ENCODE measurements around the gene ST3GAL6.
A peak's percentile ranks its signal among the peaks of the same experiment; 100 is the strongest.

The ST3GAL6 gene

GRCh38 chr3:98763076-98763475 lies at the start of gene ST3GAL6:
ST3GAL6 (plus strand) TSS chr3:98763340; CDS start chr3:98768441, 5,101 bp downstream.
- no peak for DNase-seq

DNA sequence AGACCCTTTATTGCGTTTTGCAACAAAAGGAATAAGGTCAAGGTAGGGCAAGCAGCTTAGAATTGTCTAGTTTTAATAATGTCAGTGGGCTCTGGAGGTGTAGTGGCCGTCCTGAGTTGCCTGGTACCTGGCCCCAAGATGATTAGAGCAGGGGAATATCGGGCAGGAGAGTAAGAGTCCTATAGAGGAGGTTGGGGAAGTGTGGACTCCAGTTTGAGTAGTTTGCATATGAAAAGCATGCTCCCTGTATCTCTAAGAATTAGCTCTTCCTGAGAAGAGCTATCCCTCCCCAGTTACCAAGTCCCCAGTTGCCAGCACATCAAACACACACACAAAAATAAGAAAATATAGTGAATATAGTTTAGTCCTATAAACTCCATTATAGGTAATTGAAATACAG lies 49.2 kb upstream of the ST3GAL6 start:
- DNase-seq = no peak

- no peak for DNase-seq
These were observed 45.6 kb upstream of the ST3GAL6 start for GRCh38 chr3:98717584-98717983.

GRCh38 chr3:98718730-98719129 lies 44.4 kb upstream of the ST3GAL6 start:
- DNase-seq = no peak

- no peak for DNase-seq
These were observed 41.4 kb upstream of the ST3GAL6 start for GRCh38 chr3:98721776-98722175.

DNA sequence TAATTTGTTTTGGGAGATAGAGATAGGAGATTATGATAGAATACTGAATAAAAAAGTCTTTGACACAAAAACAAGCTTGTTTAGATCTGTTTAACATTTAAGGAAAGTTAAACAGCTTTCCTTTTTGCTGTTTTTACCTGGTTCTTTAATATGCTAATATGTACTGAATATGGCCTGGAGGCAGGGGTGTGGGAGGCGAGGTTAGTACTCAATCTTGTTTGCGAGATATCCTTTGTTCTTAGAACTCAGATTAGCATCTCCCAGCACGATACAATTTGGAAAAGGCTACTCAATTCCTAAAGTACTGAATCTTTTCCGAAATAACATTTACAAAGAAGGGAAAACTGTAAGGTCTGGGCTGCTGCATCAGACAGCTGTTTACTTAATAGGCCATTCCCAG lies 40.8 kb upstream of the ST3GAL6 start:
- no peak for DNase-seq

DNA sequence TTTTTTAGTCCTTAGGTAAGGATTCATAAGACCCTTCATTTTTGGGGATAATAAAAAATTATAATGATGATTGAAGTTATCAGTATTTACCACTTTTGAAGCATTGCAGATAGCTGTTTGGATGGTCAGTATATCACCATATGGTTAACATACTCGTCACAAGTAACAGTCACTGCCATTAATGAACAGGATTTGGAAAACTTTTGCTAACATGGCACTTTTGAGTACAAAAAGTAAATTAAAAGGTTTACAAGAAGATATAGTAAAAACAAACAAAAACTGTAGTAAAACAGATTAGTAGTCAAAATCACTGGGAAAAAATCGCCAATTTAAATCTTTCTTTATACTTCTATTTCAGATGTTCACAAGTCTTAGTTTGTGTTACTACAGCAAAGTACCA lies 37.8 kb upstream of the ST3GAL6 start:
- DNase-seq = no peak

DNA sequence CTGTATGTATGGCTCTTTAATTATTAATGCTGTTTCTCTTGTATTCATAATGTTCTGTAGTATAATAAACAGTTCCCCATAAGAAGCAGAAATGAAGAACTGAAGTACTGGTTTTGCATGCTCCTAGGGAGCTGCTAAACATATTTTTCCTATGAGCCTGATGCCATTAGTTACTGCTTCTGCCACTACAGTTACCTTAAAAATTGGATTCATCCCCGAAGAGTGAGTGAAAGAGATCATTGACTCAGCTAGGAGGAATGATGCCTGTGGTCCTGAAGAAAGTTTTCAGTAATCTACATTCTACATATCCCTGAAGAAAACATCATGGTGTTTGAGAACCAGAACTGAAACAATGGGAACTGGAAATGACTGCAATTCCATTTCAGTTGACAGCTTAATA lies 37.1 kb upstream of the ST3GAL6 start:
- DNase-seq = no peak

GRCh38 chr3:98727638-98728037 lies 35.5 kb upstream of the ST3GAL6 start:
- DNase-seq = no peak

- DNase-seq = no peak
These were observed 34.5 kb upstream of the ST3GAL6 start for GRCh38 chr3:98728672-98729071.

- DNase-seq = no peak
These were observed 32.8 kb upstream of the ST3GAL6 start for GRCh38 chr3:98730338-98730737.

DNA sequence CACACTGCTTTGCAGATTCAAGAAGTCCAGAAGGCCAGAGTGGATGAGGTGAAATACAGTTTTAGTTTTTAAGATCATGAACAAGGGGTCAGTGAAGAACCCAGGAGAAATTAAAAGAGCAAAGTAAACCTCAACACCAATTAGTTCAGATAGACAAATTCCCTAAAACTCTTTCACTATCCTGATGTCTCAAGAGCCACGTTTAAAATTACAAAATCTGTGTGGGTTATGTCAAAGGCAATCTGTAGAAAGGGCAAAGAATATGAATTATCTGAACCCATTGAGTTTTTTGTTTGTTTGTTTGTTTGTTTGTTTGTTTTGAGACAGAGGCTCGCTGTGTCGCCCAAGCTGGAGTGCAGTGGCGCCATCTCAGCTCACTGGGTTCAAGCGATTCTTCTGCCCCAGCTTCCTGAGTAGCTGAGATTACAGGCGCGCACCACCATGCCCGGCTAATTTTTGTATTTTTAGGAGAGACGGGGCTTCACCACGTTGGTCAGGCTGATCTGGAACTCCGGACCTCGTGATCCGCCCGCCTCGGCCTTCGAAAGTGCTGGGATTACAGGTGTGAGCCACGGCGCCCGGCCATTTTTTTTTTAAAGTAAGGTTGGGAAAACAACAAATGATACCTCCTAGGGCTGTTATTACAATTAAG lies 32.1 kb upstream of the ST3GAL6 start:
- no peak for DNase-seq

DNA sequence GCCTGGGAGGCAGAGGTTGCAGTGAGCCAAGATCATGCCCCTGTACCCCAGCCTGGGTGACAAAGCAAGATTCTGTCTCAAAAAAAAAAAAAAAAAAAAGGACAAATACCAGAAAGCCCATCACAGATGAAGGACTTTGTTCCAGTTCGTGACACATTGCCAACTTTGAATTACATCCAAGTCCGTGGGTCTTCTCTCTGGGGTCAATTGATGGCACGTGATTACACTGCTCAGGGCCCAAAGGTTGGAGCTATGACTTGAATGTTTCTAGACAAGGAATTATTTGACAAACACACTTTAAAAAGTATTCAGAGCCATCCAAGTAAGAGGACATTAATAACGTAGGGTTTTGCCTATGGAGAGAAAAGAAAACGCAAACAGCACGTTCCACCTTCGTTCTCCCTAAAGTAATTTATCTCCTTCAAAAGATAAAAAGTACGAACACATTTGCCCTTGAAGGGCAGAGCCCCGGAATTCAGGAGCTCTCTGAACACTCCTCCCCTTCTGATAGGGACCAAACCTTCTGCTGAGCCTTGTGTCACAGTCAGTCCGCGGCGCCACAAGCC lies 31.3 kb upstream of the ST3GAL6 start:
- DNase-seq = no peak

- peak; percentile 16 for DNase-seq
These were observed 30.7 kb upstream of the ST3GAL6 start for GRCh38 chr3:98732286-98733052.

GRCh38 chr3:98733053-98733811 lies 29.9 kb upstream of the ST3GAL6 start:
- DNase-seq = no peak

- DNase-seq = no peak
These were observed 29.3 kb upstream of the ST3GAL6 start for GRCh38 chr3:98733812-98734281.

GRCh38 chr3:98734306-98734705 lies 28.8 kb upstream of the ST3GAL6 start:
- no peak for DNase-seq

DNA sequence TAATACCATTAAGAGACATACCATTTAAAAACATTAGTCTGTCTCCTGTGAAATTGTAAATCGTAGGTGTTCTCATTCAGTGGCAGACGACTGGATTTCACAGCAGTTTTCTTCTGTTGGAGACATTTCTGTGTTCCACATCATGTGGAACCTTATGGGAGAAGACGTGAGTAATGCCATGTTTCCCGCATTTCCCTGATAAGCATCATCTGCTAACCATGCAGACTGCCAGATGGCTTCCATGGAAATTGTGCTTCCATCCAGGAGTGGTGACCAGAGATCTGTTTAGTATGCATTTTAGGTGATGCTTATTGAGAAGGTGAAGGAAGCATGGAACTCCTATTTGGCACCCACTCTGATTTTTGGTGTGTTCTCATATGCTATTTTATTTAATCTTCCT lies 28.4 kb upstream of the ST3GAL6 start:
- DNase-seq = no peak

- DNase-seq = no peak
These were observed 27.8 kb upstream of the ST3GAL6 start for GRCh38 chr3:98735296-98735695.

GRCh38 chr3:98735761-98736269 lies 27.3 kb upstream of the ST3GAL6 start:
- DNase-seq = no peak

GRCh38 chr3:98737301-98737700 lies 25.8 kb upstream of the ST3GAL6 start:
- no peak for DNase-seq

DNA sequence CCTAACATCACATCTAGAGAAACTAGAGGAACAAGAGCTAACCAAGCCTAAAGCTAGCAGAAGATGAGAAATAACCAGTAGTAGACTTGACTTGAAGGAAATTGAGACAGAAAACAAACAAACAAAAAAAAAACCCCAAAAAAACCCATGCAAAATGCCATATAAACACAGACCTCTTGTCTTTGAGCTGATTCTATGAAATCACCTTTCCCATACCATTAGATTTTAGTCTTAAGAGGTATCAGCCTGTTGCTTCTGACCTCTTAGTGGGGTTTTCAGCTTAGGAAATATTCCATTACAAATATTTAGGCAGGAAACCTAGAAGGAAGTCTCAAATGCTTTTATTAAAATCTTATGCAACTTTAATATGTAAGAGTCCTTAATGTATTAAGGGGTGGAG lies 23.9 kb upstream of the ST3GAL6 start:
- DNase-seq = no peak

DNA sequence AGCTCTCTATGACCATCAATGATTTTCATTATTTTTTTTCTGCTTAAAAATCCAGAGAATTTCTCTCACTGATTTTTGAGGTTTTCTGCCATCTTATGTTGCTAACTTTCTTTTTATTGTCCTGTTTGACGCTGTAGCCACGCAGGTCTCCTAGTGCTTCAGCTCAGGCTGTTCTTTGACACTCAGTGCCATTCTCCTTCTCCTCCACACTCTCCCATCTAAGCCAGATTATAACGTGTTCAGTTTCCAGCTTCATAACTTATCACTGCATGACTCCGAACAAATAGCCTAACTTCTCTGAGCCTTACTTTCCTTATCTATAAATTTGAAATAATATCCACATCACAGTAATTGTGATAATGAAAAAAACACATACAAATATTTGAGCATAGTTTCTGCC lies 22.8 kb upstream of the ST3GAL6 start:
- DNase-seq = no peak
